HepG2 (cell line): ENCODE results near the gene CELSR2. TPM values are rescaled to one million over a fixed set of nuclear protein-coding genes. Genes with fewer than 3 reads are reported as not detected.

ENCODE experiments used
- AHR ChIP-seq: IDR thresholded peaks from 2 replicates; pipeline ENCODE4 v1.6.1; 2018; ENCODE audit warnings: missing genetic modification reagents, missing compliant biosample characterization
- ARID2 ChIP-seq: sonication (generic); formaldehyde crosslinking; IDR thresholded peaks from 2 replicates; pipeline ENCODE4 v1.8.1; 2022; ENCODE audit warnings: mild to moderate bottlenecking, missing genetic modification reagents, borderline replicate concordance
- BRF2 ChIP-seq: sonication (generic); formaldehyde crosslinking; IDR thresholded peaks from 2 replicates; pipeline ENCODE4 v1.8.1; 2022; ENCODE audit warnings: mild to moderate bottlenecking, missing genetic modification reagents
- CBX5 ChIP-seq: sonication (generic); formaldehyde crosslinking; IDR thresholded peaks from 2 replicates; pipeline ENCODE4 v1.4.0; 2020; ENCODE audit warnings: missing genetic modification reagents, borderline replicate concordance
- GABPA ChIP-seq, 2 experiments: IDR thresholded peaks; 2 replicates each; pipeline ENCODE4 v1.6.1; 2011 to 2016; ENCODE audit warnings: low read depth in 2 of 2, low read length in 1 of 2, missing biosample characterization in 1 of 2, missing genetic modification characterization in 1 of 2
- HNRNPH1 ChIP-seq: fragments of 200-400 bp; formaldehyde crosslinking; optimal IDR thresholded peaks from 2 replicates; pipeline ENCODE3; 2017; ENCODE audit warnings: mild to moderate bottlenecking, low read depth, low read length
- HOXA7 ChIP-seq: sonication (generic); formaldehyde crosslinking; IDR thresholded peaks from 2 replicates; pipeline ENCODE4 v1.8.1; 2022; ENCODE audit warnings: mild to moderate bottlenecking, missing genetic modification reagents, moderate library complexity
- PITX1 ChIP-seq: sonication (generic); formaldehyde crosslinking; IDR thresholded peaks from 2 replicates; pipeline ENCODE4 v1.5.1; 2020; ENCODE audit warnings: mild to moderate bottlenecking, missing genetic modification reagents
- POLR2AphosphoS2 ChIP-seq: IDR thresholded peaks from 2 replicates; pipeline ENCODE4 v1.6.1; 2011; ENCODE audit warnings: low read depth, low read length, improper control_type of control experiment
- POLR2AphosphoS5 ChIP-seq: IDR thresholded peaks from 2 replicates; pipeline ENCODE4 v1.6.1; 2012; ENCODE audit warnings: low read depth, low read length
- RAD21 ChIP-seq: fragments of 450-650 bp; formaldehyde crosslinking; IDR thresholded peaks from 2 replicates; pipeline ENCODE4 v1.5.0; 2020; ENCODE audit warnings: mild to moderate bottlenecking
- RAD51 ChIP-seq: fragments of 450-650 bp; IDR thresholded peaks from 2 replicates; pipeline ENCODE4 v1.6.1; 2016; ENCODE audit warnings: borderline replicate concordance
- RFX3 ChIP-seq: IDR thresholded peaks from 2 replicates; pipeline ENCODE4 v1.6.1; 2016; ENCODE audit warnings: missing biosample characterization, missing genetic modification reagents
- SAP130 ChIP-seq: IDR thresholded peaks from 2 replicates; pipeline ENCODE4 v1.6.1; 2016; ENCODE audit warnings: low read depth
- SIN3B ChIP-seq: fragments of 150-350 bp; IDR thresholded peaks from 2 replicates; pipeline ENCODE4 v1.6.1; 2014; ENCODE audit warnings: low read length
- THAP11 ChIP-seq: IDR thresholded peaks from 2 replicates; pipeline ENCODE4 v1.6.1; 2016; ENCODE audit warnings: missing biosample characterization, missing genetic modification reagents
- THRA ChIP-seq: sonication (generic); formaldehyde crosslinking; IDR thresholded peaks from 2 replicates; pipeline ENCODE4 v1.4.0; 2020; ENCODE audit warnings: missing genetic modification reagents, borderline replicate concordance
- U2AF1 ChIP-seq: fragments of 200-400 bp; formaldehyde crosslinking; optimal IDR thresholded peaks from 2 replicates; pipeline ENCODE3; 2017; ENCODE audit warnings: mild to moderate bottlenecking, low read depth, low read length
- U2AF2 ChIP-seq: fragments of 200-400 bp; formaldehyde crosslinking; IDR thresholded peaks from 2 replicates; pipeline ENCODE4 v1.6.1; 2017; ENCODE audit warnings: low read depth, mild to moderate bottlenecking, low read length
- ZBTB49 ChIP-seq: sonication (generic); formaldehyde crosslinking; IDR thresholded peaks from 2 replicates; pipeline ENCODE4 v1.4.0; 2020; ENCODE audit warnings: missing genetic modification reagents, borderline replicate concordance
- ZFP37 ChIP-seq: sonication (generic); formaldehyde crosslinking; IDR thresholded peaks from 2 replicates; pipeline ENCODE4 v1.4.0; 2020; ENCODE audit warnings: missing genetic modification reagents, borderline replicate concordance
- ZKSCAN5 ChIP-seq: sonication (generic); formaldehyde crosslinking; IDR thresholded peaks from 2 replicates; pipeline ENCODE4 v1.5.1; 2020; ENCODE audit warnings: mild to moderate bottlenecking, missing genetic modification reagents
- ZNF234 ChIP-seq: sonication (generic); formaldehyde crosslinking; conservative IDR thresholded peaks from 2 replicates; pipeline ENCODE4 v1.5.1; 2020; ENCODE audit warnings: mild to moderate bottlenecking, missing genetic modification reagents
- ZNF276 ChIP-seq: sonication (generic); formaldehyde crosslinking; IDR thresholded peaks from 2 replicates; pipeline ENCODE4 v1.4.0; 2020; ENCODE audit warnings: mild to moderate bottlenecking, low read depth, missing genetic modification reagents
- ZNF775 ChIP-seq: sonication (generic); formaldehyde crosslinking; IDR thresholded peaks from 2 replicates; pipeline ENCODE4 v1.4.0; 2020; ENCODE audit warnings: missing genetic modification reagents, mild to moderate bottlenecking, moderate library complexity, borderline replicate concordance
- ZNF816 ChIP-seq: sonication (generic); formaldehyde crosslinking; IDR thresholded peaks from 2 replicates; pipeline ENCODE4 v1.8.0; 2022; ENCODE audit warnings: missing genetic modification reagents, mild to moderate bottlenecking, borderline replicate concordance
- polyA plus RNA-seq, 8 experiments: library from polyadenylated mRNA; depleted of rRNA in 3 of 8; stranded (reverse) in 7 of 8; unstranded in 1 of 8; fragments of >200 nt; fragmentation: Illumina TruSeq in 4 of 8; extraction: Trizol in 4 of 8; gene quantifications; 2 replicates each; pipeline versions ENCODE4 v1.2.1 to v1.2.3, GENCODE V29; 2011 to 2016; ENCODE audit warnings: low read depth in 4 of 8, missing spikeins in 1 of 8, mixed read lengths in 1 of 8; ENCODE audit not compliant: insufficient read depth in 1 of 8
- total RNA-seq, 5 experiments: library from RNA; depleted of rRNA; stranded (reverse); fragments of >200 nt; fragmentation: Illumina TruSeq; extraction: Trizol; gene quantifications; 2 replicates each; pipeline ENCODE4 v1.2.3, GENCODE V29; 2016; ENCODE audit warnings: low read depth in 1 of 5

CELSR2 gene
- total and polyA plus RNA-seq, 2 of the 13 experiments (the other 11 are each of a cell fraction or from before 2014, with no cell fraction given) = 4.0 to 6.6 TPM

- no peak for TF ChIP-seq ZNF234 (CRISPR knock-in tag)
- TF ChIP-seq CBX5 (CRISPR knock-in tag) = no peak
- TF ChIP-seq RAD51 = no peak
- no peak for TF ChIP-seq THRA (CRISPR knock-in tag)
- no peak for TF ChIP-seq ZBTB49
- no peak for TF ChIP-seq U2AF2
- TF ChIP-seq BRF2 (CRISPR knock-in tag) = no peak
- no peak for TF ChIP-seq ZNF816
- no peak for TF ChIP-seq POLR2AphosphoS5
- TF ChIP-seq ZKSCAN5 (CRISPR knock-in tag) = no peak
- no peak for TF ChIP-seq AHR (CRISPR knock-in tag)
- no peak for TF ChIP-seq GABPA (IDR thresholded peaks at IDR 0.05; ENCODE audit: low read depth, low read length)
- TF ChIP-seq GABPA (CRISPR knock-in tag; IDR thresholded peaks at IDR 0.05; ENCODE audit: low read depth) = no peak
- TF ChIP-seq PITX1 (CRISPR knock-in tag) = no peak
- no peak for TF ChIP-seq ARID2
- no peak for TF ChIP-seq POLR2AphosphoS2
- TF ChIP-seq RAD21 (CRISPR knock-in tag) = 0 out of 2 replicates have a peak, but pooled peaks have one; percentile 23
- peak; percentile 20; the same call in 1 of the 2 replicates for TF ChIP-seq SAP130 (CRISPR knock-in tag)
- TF ChIP-seq THAP11 (CRISPR knock-in tag) = no peak
- TF ChIP-seq SIN3B = no peak
- no peak for TF ChIP-seq ZNF276 (CRISPR knock-in tag)
- TF ChIP-seq ZNF775 (CRISPR knock-in tag) = no peak
- no peak for TF ChIP-seq RFX3
- TF ChIP-seq HNRNPH1 = no peak
- TF ChIP-seq HOXA7 (CRISPR knock-in tag) = no peak
- TF ChIP-seq ZFP37 (CRISPR knock-in tag) = no peak
- TF ChIP-seq U2AF1 = no peak
These were observed 48.1 kb upstream of the CELSR2 start (continued) for GRCh38 chr1:109201123-109201703.
